Measurements from ENCODE around the gene TNFRSF13B. TPM values are rescaled to one million over a fixed set of nuclear protein-coding genes. Genes with fewer than 3 reads are reported as not detected.
"Not testable (repeated sequence)": the region's sequence is repeated elsewhere in the genome, so short reads cannot be mapped to it uniquely, and the experiment has no call there.

The TNFRSF13B gene
- total and polyA plus RNA-seq, 2 experiments from 2014 or later = not detected

DNA sequence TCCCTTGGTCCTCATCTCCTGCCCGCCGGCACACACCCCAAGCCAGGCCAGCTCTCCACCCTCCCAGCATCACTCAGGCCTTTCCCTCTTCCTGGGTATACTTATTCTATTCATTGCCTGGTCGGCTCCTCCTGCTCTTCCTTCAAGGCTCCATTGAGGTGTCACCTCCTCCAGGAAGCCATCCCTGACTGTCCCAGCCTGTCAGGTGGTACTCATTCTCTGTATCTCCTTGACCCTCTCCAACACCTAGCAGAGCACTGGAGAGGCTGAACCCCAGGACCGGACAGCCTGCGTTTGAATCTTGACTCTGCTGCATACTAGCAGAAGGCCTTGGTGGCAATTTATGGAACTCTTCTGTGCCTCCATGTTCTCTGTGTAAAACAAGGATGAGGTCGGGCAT is 428 bp upstream of the TNFRSF13B start:
- Histone ChIP-seq H3K4me3 (no peak overlapping the region), H3K4me1 (ENCODE audit: low read depth) (no peaks in the 10 kb centered on the region), H3K36me3 (no peaks in the 10 kb centered on the region), H3K27me3 (no peaks in the 10 kb centered on the region), H3K9me3 (ENCODE audit: low read depth) (no peaks in the 10 kb centered on the region), H3K27ac (no peak overlapping the region)
- DNase-seq (ENCODE audit: low read depth in 1 of 2, low spot score in 1 of 2) = no peak
- TF ChIP-seq, protein P1, sequence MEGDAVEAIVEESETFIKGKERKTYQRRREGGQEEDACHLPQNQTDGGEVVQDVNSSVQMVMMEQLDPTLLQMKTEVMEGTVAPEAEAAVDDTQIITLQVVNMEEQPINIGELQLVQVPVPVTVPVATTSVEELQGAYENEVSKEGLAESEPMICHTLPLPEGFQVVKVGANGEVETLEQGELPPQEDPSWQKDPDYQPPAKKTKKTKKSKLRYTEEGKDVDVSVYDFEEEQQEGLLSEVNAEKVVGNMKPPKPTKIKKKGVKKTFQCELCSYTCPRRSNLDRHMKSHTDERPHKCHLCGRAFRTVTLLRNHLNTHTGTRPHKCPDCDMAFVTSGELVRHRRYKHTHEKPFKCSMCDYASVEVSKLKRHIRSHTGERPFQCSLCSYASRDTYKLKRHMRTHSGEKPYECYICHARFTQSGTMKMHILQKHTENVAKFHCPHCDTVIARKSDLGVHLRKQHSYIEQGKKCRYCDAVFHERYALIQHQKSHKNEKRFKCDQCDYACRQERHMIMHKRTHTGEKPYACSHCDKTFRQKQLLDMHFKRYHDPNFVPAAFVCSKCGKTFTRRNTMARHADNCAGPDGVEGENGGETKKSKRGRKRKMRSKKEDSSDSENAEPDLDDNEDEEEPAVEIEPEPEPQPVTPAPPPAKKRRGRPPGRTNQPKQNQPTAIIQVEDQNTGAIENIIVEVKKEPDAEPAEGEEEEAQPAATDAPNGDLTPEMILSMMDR (IDR thresholded peaks at IDR 0.05; ENCODE audit: low read depth, low read length) = no peak

DNA sequence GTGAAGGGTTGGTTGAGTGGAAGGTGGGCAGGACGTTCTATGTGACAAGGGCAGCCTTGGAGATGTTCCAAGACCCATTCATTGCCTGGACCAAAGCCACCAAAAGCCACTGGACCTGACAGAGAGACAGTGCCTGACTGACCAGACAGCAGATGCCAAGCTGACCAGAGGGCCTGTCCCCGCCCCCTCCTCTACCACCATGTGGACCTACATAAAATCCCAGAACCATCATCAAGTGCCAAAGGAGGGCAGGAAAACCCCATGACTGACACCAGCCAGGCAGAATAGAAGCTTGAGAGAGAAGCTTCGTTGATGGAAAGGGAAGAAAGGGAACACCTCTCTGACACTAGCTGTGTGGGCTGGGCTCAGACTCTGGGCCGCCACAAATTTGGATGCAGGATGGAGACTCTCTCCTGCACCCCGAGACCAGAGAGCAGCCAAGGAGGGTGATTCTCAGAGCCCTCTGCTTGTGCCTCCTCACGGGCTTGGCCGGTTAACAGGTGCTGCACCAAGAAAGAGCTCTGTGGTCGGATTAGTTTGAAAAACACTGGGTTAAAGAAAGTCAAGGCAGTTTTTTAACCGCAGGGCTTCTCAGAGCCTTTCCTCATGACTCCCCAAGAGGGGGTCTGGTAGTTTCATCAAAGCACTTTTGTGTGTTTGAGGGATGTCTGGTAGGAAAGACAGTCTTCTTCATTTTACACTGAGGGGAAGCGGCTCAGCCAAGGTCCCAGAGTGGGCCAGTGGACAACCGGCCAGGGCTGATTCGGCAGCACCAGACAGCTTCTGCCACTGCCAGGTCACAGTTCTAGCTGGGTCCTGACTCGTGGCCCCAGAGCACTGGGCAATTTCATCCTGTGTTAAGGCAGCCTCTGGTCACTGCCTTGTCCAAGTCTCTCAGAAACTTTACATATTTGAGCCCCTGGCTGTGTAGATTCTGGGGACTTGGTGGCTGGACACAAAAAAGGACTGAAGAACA is 1.7 kb downstream of the TNFRSF13B start:
- Histone ChIP-seq H3K4me3 (no peak overlapping the region), H3K27me3 (no peaks in the 10 kb centered on the region), H3K27ac (no peak overlapping the region), H3K4me1 (ENCODE audit: low read depth) (no peaks in the 10 kb centered on the region), H3K36me3 (no peaks in the 10 kb centered on the region), H3K9me3 (ENCODE audit: low read depth) (no peaks in the 10 kb centered on the region)
- no peak for DNase-seq (ENCODE audit: low read depth in 1 of 2, low spot score in 1 of 2)
- TF ChIP-seq, protein P1 (IDR thresholded peaks at IDR 0.05; ENCODE audit: low read depth, low read length) = no peak

DNA sequence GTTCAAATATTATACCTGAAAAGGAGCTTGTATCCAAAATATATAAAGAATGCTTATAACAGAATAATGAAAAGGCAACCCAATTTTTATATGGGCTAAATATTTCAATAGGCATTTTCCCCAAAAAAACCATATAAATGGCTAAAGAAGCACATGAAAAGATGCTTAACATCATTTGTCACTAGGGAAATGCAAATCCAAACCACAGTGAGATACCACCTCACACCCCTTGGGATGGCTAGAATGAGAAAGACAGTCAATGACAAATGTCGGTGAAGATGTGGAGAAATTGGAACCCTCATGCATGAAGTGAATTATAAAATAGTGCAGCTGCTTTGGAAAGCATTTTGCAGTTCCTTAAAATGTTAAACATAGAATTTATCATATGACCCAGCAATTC is 3.1 kb downstream of the TNFRSF13B start:
- Histone ChIP-seq H3K4me1 (ENCODE audit: low read depth) (no peaks in the 10 kb centered on the region), H3K36me3 (no peaks in the 10 kb centered on the region), H3K27me3 (no peaks in the 10 kb centered on the region), H3K27ac (no peak overlapping the region), H3K4me3 (no peak overlapping the region), H3K9me3 (ENCODE audit: low read depth) (no peaks in the 10 kb centered on the region)
- no peak for DNase-seq (ENCODE audit: low read depth in 1 of 2, low spot score in 1 of 2)
- TF ChIP-seq, protein P1 (IDR thresholded peaks at IDR 0.05; ENCODE audit: low read depth, low read length) = no peak

DNA sequence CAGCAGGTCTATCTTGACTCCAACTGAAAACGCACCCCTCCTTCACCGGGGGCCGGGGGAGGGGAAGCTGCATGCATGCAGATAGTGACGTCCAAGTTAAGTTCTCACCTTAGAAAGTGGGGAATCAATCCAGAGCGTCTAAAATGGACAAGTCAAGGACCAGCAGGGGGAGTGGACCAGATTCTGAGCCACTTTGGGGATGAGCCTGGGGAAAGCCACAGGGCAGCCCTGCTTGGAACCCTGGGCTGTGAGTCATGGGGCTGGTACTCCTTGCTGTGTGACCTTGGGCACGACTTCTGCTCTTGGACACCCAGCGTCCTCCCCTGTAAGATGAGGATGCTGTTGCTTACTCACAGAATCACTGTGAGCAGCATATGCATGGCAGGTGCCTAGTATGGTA is 9.1 kb downstream of the TNFRSF13B start:
- no peaks in the 10 kb centered on the region for H3K4me1 ChIP-seq (ENCODE audit: low read depth)
- DNase-seq (ENCODE audit: low read depth in 1 of 2, low spot score in 1 of 2) = no peak
- H3K27ac ChIP-seq = no peak overlapping the region
- TF ChIP-seq, protein P1 (IDR thresholded peaks at IDR 0.05; ENCODE audit: low read depth, low read length) = no peak
- H3K4me3 ChIP-seq = no peak overlapping the region
- H3K9me3 ChIP-seq (ENCODE audit: low read depth) = no peaks in the 10 kb centered on the region
- H3K36me3 ChIP-seq = no peaks in the 10 kb centered on the region
- H3K27me3 ChIP-seq = no peaks in the 10 kb centered on the region

DNA sequence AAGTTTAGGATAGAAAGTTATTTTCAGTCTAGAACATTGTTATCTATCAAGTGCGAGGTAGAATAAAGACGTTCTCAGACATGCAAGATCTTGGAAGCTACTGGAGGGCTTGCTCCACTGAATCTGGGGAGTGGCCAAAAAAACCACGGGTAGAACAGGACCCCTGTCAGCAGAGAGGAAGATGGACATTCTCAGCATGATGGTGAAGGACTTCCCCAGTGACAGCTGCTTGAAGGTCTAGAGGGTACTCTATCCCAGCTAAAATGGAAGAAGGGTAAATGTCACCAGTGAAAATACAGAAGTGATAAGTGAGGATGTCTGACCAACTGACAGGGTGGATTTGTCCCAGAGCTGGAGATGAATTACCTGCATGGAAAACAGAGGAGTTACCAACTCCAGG is 10.1 kb downstream of the TNFRSF13B start:
- no peak overlapping the region for H3K27ac ChIP-seq
- H3K4me1 ChIP-seq (ENCODE audit: low read depth) = no peaks in the 10 kb centered on the region
- H3K4me3 ChIP-seq = no peak overlapping the region
- H3K36me3 ChIP-seq = no peaks in the 10 kb centered on the region
- TF ChIP-seq, protein P1 (IDR thresholded peaks at IDR 0.05; ENCODE audit: low read depth, low read length) = no peak
- H3K9me3 ChIP-seq (ENCODE audit: low read depth) = no peaks in the 10 kb centered on the region
- no peak for DNase-seq (ENCODE audit: low read depth in 1 of 2, low spot score in 1 of 2)
- no peaks in the 10 kb centered on the region for H3K27me3 ChIP-seq

DNA sequence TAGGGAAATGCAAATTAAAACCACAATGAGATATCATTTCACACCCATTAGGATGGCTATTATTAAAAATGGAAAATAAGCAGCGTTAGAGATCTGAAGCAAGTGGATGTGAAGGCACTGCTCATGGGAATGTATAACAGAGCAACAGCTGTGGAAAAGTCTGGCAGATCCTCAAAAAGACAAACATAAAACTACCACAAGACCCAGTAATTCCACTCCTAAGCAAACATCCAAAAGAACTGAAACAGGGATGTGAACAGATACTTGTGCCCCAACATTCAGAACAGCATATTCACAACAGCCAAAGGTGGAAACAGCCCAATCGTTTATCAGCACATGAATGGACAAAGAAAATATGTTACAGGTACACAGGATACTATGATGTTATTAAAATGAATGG is 10.9 kb downstream of the TNFRSF13B start:
- not testable (repeated sequence) for H3K36me3 ChIP-seq; H3K27me3 ChIP-seq; DNase-seq (ENCODE audit: low read depth in 1 of 2, low spot score in 1 of 2); H3K9me3 ChIP-seq (ENCODE audit: low read depth); H3K4me1 ChIP-seq (ENCODE audit: low read depth); H3K27ac ChIP-seq; H3K4me3 ChIP-seq

DNA sequence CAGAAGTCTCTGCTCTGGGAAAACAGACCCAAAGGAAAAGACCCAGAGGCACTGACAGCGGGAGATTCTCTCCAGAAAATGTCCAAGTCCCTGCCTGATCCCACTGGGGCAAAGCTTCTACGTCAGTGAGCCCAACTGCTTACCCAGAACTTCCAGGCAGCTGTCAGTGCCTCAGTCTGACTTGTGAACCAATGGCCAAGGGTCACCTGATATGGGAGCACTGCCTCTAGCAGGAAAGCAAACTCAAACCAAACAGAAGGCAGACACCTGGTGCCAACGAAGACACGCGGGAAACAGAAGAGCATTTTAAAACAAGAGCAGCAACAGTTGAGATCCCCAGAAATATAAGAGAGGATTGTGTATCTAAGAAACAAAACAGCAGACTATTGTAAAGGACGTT is 16.9 kb downstream of the TNFRSF13B start:
- H3K9me3 ChIP-seq (ENCODE audit: low read depth); H3K27me3 ChIP-seq; H3K4me3 ChIP-seq; H3K4me1 ChIP-seq (ENCODE audit: low read depth); DNase-seq (ENCODE audit: low read depth in 1 of 2, low spot score in 1 of 2); H3K36me3 ChIP-seq; H3K27ac ChIP-seq: not testable (repeated sequence)
